GM21723 (cell line): ENCODE measurements around the gene PDPK1.
"Not testable (repeated sequence)": the region's sequence is repeated elsewhere in the genome, so short reads cannot be mapped to it uniquely, and the experiment has no call there.

Experiments
- ATAC-seq: cut with Tn5 transposase; IDR thresholded peaks from one replicate; pipeline ENCODE4 v1.9.1; 2021; ENCODE audit warnings: mild to moderate bottlenecking, moderate library complexity; ENCODE audit not compliant: unreplicated experiment

The PDPK1 gene

DNA sequence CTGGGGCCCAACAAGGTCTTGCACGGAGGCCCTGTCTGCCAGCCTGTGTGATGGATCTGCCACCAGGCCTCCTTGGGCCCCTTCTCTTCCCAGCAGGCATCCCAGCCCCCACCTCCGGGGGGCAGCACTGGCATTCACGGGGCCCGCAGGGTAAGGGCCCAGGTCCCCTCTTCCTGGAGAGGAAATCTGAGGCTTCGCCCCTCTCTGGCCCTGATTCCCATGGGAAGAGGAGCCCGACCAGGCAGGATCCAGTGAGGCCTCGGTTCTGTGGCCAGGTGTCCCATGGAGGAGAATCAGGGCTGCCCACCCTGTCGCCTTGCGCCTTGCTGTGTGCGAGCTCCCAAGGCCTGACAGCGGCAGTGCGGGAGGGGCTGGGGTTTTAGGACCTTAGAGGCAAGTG lies 48.4 kb downstream of the PDPK1 start:
- no peak for ATAC-seq

DNA sequence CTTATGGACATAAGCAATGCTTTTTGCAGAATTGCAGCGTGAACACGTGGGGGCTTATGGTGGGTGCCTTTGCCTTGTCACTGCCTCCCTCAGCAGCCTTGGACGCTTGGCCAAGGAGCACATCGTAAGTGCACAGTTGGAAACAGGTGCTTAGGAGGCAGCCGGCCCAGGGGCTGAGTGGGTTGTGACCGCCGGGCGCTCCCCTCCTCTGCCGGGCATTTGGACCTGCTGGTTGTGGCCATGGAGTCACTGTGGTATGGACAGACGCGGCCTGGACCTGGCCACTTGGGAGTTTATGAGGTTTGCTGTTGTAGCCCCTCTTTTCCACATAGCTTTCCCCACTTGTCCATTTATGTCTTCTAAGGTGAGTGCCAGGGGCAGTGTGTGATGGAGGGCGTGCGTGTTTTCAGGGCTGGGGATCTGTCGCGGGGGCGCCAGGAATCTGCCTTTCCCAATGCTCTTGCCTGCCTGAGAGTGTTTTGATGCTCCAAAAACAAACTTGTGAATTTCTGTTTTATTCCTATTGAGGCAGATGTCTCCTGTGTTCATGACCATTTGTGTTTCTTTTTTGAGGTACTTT lies 49.2 kb downstream of the PDPK1 start:
- ATAC-seq = no peak

DNA sequence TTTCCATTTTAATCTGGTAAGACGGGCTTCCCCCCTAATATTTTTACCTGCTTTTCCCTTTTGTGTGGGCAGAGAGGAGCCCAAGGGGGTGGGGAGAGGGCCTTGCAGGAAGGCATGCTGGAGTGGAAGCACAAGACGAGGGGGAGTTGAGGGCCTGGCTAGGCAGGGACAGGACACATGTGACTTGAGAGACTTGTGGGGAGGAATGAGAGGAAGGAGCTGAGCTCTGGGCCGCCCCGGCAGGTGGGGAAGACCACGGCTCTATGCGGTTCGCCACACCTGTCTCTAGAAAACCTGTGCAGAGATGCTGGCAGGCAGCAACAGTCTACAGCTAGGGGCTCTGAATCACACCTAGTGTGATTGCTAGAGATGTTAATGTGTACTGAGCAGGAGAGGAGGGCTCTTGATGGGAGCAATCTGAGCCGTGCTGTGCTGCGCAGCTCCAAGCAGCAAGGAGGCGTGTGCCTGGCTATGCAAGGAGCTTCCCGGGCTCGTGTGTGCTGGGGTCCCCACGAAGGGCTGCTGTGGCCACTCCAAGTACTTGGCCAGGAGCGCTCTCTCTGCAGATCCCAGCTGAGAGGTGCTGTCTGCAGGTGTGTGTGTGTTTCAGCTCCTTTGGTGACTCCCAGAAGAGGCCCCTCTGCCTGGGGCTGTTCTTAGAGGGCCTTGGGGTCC lies 50.2 kb downstream of the PDPK1 start:
- ATAC-seq = no peak

GRCh38 chr16:2591476-2592240 lies 53.8 kb downstream of the PDPK1 start:
- ATAC-seq = no peak

- no peak for ATAC-seq
Observed at GRCh38 chr16:2592786-2593185, 55.0 kb downstream of the PDPK1 start.

GRCh38 chr16:2595393-2596205 lies 57.8 kb downstream of the PDPK1 start:
- no peak for ATAC-seq

DNA sequence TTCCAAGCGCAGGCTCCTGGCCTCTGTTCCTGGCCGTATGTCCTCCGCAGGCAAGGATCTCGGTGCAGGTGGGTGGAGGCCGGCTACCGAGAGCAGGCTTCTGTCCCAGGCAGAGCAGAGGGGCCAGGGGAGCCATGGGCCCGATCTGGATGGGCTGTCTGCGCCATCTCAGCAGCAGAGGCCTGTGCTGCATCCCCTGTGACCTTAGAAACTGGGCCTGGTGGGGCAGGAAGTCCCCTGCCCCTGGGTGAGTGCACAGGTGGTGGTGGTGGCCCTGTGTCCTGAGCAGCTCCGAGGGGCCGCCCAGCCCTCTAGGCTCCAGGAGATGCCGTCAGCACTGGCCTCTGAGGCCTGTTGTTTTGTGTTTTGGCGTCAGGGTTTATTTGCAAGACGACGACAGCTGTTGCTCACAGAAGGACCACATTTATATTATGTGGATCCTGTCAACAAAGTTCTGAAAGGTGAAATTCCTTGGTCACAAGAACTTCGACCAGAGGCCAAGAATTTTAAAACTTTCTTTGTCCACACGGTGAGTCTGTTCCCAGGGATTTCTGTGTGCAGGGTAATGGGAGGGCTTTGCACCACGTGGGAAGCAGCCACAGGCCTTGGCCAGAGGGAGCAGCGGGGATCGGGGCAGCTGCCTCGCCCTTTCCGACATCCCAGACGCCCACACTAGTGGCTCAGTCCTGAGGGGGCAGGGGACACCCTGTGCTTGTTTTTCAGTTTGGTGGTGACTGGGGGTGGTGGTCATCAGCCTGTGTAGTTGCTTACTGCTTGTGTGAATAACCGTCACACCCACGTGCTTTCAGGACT lies 59.1 kb downstream of the PDPK1 start:
- ATAC-seq = no peak

- no peak for ATAC-seq
Observed at GRCh38 chr16:2597560-2597902, 59.7 kb downstream of the PDPK1 start.

DNA sequence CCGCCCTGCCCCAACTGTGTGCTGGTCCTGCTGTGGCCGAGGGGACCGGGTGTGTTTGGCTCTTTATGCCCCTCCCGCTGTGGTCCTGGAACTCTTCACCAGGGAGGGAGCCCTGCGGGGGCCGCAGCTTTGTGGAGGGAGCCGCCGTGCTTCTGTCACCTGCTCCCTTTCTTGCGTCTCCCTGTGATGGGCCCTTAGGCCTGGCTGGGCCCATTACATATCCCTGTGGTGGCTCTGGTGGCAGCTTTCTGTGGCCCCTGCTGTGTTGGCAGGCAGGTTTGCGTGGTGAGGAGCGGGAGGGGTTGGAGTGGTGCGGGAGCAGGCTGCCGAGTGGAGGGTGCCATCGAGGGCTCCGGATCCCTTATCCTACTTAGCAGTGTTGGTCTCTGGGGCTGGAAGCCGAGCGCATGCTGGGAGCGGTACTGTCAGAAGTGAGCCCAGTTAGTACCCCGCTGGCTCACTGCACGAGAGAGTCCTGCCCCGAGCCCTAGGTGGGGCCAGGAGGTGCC lies 60.4 kb downstream of the PDPK1 start:
- no peak for ATAC-seq

GRCh38 chr16:2598723-2599122 lies 60.9 kb downstream of the PDPK1 start:
- ATAC-seq = no peak

- ATAC-seq = not testable (repeated sequence)
Observed at GRCh38 chr16:2599165-2599564, 61.3 kb downstream of the PDPK1 start.

DNA sequence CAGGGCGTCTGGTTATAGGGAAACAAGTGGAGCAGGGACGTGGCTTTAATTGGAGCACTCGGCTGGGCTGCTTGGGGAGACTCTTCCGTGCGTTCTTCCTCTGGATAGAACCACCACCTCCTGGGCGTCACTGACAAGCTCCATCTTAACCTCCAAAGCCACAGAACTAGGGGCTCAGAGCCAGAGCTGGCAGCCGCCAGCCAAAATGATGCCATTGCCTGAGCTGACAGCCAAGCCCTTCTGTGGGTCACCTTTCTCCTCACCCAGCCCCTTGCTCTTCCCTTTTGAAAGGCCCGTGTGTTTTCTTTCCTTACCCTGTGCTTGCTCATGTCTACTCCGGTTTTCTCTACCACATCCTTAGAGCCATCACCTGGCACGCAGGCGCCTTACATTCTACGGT lies 62.0 kb downstream of the PDPK1 start:
- ATAC-seq = not testable (repeated sequence)

DNA sequence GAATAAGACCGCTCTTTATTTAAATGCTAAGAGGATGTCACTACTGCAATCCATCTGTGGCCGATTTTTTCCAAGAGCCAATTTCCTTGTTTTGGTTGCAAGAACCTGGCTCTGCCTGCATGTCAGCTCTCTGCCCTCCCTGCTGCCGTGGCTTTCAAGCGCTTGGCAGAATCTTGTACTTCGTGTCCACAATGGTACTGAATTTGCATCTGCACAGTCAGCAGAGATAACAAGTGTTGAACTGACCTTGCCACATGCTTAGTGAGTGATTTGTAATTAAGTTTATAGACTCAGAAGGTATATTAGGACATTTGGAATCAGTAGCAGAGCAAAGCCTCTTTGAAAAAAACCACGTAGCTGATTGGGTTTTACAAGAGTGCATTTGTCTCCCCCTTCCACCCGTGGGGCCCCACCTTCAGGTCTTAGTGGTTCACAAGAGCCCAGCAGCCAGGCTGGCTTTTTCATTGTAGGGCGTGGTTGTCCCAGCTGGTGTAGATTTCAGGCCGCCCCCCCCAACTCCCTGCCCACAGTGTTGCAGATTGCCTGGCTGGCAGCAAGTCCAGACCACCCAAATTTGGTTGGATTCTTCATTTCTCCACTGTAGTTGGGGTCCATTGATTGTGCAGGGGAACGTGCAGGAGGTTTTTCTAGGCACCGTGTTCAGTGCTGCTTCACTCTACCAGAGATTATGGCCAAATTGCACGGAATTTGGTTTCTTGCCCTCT lies 63.6 kb downstream of the PDPK1 start:
- not testable (repeated sequence) for ATAC-seq

GRCh38 chr16:2602175-2602574 lies 64.4 kb downstream of the PDPK1 start:
- ATAC-seq = not testable (repeated sequence)

DNA sequence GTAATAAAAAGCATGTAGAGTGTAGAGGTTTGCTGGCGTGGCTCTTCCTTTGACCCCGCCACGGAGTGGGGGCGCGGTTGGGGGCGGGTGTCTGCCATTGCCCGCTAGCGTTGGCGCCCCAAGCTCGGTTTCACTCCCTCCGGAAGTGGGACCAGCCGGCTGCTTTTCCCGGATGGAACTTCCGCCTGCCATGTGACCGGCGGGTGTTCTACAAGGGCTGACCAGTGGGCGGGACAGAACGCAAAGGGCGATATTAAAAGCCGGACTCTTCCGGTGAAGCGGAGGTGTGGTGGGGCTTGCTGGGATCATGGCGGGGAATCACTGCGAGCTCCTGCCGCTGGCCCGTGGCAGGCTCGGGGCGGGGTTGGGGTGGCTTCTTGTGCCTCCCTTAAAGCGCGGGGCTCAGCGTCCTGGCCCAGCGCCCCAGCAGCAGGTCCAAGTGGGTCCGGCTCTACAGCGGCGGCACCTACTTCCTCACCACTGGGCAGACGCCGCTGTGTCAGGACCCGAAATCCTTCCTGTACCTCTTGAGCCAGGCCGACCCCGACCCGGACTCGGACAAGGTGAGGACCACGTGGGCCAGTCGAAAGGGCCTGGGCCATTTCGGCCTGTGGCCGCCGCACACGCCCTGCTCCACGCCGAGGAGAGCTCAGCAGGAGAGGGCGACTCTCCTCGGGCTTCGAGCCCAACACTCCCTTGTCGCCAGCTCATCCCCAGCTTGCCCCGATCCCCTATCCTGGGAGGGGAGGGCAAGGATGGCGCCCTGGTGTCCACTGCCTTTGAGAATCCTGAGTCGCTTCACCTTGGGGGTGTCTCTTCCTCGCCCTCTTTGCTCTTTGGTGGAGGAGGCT lies 65.6 kb downstream of the PDPK1 start:
- ATAC-seq = peak; percentile 52

DNA sequence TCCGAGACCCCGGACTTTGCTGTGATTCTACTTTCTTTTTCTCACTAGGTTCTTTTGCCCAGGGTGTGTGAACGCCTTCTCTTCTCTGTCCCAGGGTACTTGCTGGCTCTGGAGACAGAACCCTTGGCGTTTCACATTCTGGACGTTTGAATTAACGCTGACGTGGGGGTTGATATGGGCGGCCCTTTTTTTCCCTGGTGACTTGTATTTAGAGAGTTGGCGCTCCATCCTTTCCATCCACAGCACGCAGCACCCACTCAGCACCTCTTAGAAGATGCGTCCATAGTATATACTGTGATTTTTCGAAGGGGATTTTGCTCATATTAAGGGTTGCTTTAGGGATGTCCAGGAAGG lies 66.2 kb downstream of the PDPK1 start:
- ATAC-seq = not testable (repeated sequence)

GRCh38 chr16:2606820-2607219 lies 69.0 kb downstream of the PDPK1 start:
- ATAC-seq = peak; percentile 40

- not testable (repeated sequence) for ATAC-seq
Observed at GRCh38 chr16:2609345-2609744, 71.5 kb downstream of the PDPK1 start.
